ENCODE results near the gene SLC6A6.

Gene SLC6A6

DNA sequence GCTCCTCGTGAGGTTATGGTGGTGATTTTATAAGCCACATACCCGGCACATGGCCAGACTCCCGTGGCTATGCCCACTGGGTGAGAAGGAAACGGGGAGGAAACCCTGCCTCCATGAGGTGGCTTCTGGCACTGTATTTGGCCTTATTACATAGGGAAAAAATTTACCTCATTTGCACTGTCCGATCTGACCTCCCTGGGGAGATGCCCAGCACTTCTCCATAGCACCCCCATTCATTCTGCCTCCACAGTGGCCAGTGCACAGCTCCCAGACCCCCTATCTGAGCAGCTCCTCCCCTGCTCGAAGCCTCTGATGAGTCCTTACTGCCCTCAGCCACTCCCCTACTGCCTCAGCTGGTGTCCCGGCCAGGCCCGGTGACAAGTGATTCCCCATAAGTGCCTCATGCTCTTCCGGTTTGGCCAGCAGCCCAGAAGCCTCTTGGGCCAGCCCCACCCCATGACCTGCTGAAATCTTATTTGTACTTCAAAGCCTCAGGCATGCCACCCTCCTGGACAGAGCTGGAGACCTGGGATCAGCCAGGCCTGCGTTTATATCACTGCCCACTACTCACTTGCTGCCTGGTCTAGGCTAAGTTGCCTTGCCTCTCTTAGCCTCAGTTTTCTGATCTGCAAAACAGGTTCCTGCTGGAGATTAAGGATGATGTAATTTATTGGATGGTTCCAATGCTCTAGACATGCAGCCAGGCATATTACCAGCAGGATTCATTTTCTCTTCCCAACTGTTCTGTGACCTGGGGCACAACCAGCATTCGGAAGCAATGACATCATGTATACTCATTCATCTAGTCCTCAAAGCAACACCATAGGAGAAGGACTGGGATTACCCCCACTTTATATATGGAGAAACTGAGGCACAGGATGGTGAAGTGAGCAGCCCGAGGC is 30.6 kb upstream of the SLC6A6 start:
- DNase-seq (ENCODE audit: extremely low spot score, insufficient read length, low read depth) (peak; percentile 26), FAIRE-seq (peak; percentile 33)

DNA sequence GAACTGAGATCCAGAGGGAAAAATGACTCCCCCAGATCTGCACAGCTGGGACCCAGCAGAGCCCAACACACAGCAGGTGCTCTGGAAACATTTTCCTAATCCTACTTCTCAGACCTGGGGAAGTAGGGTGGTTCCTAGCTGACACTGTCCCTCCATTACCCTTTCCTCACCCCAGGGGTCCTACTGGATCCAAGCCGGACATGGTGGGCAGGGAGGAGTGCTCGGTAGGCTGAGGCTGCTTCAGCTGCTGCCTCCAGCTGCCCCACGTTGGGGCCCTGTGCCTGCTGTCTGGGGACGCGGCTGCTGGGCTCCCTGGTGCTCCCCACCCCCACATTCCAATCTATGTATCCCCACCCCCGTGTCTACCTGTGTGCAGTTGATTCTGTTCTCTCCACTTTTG is 29.8 kb upstream of the SLC6A6 start:
- DNase-seq (ENCODE audit: extremely low spot score, insufficient read length, low read depth) = no peak
- no peak for FAIRE-seq

DNA sequence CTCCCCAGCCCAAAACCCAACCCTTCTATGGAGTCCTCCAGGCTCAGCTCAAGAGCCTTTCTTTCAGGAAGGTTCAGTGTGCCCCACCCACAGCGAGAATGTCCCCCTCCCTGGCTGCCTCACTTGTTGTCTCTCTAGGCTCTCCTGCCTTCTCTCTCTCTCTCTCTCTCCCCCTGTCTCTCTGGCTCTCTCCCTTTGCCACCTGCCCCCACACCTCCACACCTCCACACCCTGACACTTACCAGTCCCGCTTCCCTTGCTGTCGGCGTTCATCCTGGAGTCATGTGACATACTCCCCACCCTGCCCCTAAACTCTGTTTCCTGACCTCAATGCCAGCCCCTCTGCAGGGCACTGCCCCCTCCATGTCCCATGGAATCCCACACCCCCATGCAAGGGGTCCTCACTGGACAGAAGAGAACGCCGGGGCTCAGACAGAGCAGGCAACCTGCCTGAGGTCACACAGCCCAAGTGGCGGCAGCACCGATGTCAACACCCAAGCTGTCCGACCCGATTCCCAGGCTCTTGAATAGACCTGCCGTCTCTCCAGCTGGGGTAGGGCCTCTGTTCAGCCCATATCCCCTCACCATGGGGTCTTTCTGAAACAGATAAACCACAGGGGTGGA is 28.5 kb upstream of the SLC6A6 start:
- FAIRE-seq = no peak
- DNase-seq (ENCODE audit: extremely low spot score, insufficient read length, low read depth) = no peak

DNA sequence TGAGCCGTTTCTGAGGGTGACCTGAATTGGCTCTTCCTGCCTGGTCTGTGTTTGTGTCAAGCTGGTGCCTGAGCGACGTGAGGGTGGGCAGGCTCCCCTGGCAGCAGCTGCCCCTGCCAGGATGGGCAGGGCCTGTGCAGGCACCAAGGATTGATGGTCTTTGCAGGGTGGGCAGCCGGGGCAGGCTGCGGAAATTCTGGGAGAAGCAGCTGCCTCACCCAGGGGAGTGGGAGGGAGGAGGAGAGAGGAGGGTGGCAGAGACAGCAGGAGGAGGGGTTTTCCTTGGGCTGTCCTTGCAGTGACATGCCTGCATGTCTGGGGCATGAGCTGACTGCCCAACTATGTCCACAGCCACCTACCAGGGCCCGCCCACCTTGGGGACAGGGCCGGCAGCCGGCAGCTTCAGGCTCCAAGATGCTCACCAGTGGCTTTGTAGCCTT is 27.9 kb upstream of the SLC6A6 start:
- no peak for FAIRE-seq

GRCh38 chr3:14375192-14375591 is 27.2 kb upstream of the SLC6A6 start:
- no peak for FAIRE-seq

More for the DNA sequence above, 27.9 kb upstream of the SLC6A6 start:
- DNase-seq (ENCODE audit: extremely low spot score, insufficient read length, low read depth) = no peak

DNA sequence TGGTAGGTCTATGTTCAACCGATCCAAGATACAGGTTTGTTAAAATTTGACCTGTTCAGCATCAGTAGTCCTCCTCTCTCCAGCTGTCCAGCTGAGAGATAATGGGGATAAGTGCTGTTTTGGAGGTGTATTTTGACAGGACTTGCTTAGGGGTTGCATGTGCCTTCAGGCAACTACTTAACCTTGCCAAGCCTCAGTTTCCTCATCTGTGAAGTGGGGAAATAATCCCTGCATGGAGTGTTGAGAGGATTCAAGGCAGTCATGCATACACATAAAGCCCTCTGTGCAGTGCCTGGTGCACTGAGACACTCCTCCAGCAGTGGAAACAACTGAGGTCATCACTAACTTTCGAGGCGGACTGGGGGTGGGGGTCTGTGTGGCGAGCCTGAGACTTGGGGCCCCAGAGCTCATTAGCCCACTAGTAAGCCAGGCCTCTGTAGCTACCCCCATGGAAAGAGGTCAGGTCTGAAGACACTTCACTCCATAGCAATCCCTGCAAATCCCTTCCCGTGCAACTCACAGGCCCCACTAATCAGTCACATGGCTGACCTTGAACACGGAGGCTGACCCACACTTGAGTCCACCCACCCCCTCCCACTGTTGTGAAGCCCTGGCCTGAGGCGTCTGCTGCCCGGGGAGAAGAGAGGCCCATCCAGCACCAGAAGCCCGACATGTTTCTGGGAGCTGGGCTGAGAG is 25.9 kb upstream of the SLC6A6 start:
- FAIRE-seq (no peak), DNase-seq (ENCODE audit: extremely low spot score, insufficient read length, low read depth) (no peak)

More at GRCh38 chr3:14375192-14375591, 27.2 kb upstream of the SLC6A6 start:
- no peak for DNase-seq (ENCODE audit: extremely low spot score, insufficient read length, low read depth)

GRCh38 chr3:14377044-14377837 is 25.2 kb upstream of the SLC6A6 start:
- no peak for FAIRE-seq
- DNase-seq (ENCODE audit: extremely low spot score, insufficient read length, low read depth) = no peak

- peak; percentile 64 for FAIRE-seq
Observed at GRCh38 chr3:14377838-14378169, 24.6 kb upstream of the SLC6A6 start.

GRCh38 chr3:14378415-14378814 is 24.0 kb upstream of the SLC6A6 start:
- no peak for DNase-seq (ENCODE audit: extremely low spot score, insufficient read length, low read depth)
- no peak for FAIRE-seq

More at GRCh38 chr3:14377838-14378169, 24.6 kb upstream of the SLC6A6 start:
- no peak for DNase-seq (ENCODE audit: extremely low spot score, insufficient read length, low read depth)

DNA sequence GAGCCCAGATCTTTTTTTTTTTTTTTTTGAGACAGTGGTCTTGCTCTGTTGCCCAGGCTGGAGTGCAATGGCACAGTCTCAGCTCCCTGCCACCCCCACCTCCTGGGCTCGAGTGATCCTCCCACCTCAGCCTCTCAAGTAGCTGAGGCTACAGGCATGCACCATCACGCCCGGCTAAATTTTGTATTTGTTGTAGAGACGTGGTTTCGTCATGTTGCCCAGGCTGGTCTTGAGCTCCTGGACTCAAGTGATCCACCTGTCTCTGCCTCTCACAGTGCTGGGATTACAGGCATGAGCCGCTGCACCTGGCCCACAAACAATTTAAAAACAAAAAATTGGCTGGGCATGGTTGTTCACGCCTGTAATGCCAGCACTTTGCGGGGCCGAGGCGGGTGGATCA is 22.6 kb upstream of the SLC6A6 start:
- no peak for DNase-seq (ENCODE audit: extremely low spot score, insufficient read length, low read depth)
- FAIRE-seq = no peak

- no peak for DNase-seq (ENCODE audit: extremely low spot score, insufficient read length, low read depth)
- no peak for FAIRE-seq
Observed at GRCh38 chr3:14386254-14386653, 16.2 kb upstream of the SLC6A6 start.

DNA sequence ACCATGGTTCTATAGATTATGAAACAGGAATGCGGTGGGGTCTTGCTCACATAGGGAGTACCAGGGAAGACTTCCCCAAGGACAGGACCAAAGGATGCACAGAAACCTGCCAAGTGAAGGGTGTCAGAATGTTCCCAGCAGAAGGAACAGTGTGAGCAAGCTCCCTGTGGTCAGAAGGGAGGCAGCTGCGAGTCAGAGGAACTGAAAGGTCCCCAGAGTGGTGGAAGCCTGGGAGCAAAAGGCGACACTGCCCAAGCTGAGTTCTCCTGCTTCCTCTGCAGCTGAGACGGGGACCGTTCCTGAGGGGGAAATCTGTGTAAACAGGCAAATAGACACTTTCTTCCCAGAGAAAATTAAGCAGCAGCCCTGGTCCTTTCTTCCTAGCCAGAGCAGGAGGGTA is 14.2 kb upstream of the SLC6A6 start:
- FAIRE-seq (no peak), DNase-seq (ENCODE audit: extremely low spot score, insufficient read length, low read depth) (no peak)

- no peak for DNase-seq (ENCODE audit: extremely low spot score, insufficient read length, low read depth)
- no peak for FAIRE-seq
Observed at GRCh38 chr3:14389166-14389606, 13.2 kb upstream of the SLC6A6 start.

- no peak for DNase-seq (ENCODE audit: extremely low spot score, insufficient read length, low read depth)
- FAIRE-seq = no peak
Observed at GRCh38 chr3:14389716-14390115, 12.7 kb upstream of the SLC6A6 start.

DNA sequence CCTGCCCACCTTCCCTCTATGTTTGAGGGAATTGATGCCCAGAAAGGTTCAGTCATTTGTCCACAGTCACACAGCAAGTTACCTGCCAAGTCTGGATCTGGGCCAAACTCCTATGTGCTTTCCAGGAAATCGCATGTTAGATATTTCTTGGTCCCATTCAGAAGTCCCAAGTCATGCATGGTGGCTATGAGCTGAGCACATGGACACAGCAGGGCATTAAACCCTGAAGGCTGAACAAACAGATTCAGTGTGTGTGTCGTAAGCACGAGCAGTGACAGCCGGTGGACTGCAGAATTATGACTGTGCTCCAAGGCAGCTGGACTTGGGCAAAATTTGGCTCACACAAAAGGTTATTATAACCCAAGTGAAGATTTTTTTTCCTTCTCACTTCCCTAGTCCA is 11.4 kb upstream of the SLC6A6 start:
- FAIRE-seq (no peak), DNase-seq (ENCODE audit: extremely low spot score, insufficient read length, low read depth) (no peak)

- DNase-seq (ENCODE audit: extremely low spot score, insufficient read length, low read depth) = no peak
- FAIRE-seq = no peak
Observed at GRCh38 chr3:14392231-14392630, 10.2 kb upstream of the SLC6A6 start.

DNA sequence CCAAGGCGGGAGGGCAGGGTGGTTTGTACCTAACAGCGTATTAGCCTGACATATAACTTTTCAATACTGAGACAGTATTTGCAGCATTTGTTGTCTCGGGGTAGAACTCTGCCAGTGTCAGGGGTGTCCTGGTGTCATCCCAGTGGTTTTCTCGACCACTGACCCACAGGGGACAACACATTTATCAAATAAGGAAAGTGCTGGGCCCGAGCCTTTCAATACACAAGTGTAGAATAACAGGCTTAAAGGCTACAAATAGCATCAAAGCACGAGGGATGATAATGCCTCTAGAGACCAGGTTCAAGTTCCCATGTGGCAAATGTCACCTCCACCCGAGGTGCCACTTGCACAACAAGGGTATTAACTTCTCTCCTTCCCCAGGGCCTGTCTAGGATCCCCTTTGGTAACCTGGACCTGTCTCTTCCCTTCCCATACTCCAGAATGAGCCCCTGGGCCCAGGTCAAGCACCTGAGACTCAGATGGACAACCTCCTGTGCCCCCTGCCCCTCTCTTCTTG is 9.5 kb upstream of the SLC6A6 start:
- no peak for DNase-seq (ENCODE audit: extremely low spot score, insufficient read length, low read depth)
- FAIRE-seq = no peak

DNA sequence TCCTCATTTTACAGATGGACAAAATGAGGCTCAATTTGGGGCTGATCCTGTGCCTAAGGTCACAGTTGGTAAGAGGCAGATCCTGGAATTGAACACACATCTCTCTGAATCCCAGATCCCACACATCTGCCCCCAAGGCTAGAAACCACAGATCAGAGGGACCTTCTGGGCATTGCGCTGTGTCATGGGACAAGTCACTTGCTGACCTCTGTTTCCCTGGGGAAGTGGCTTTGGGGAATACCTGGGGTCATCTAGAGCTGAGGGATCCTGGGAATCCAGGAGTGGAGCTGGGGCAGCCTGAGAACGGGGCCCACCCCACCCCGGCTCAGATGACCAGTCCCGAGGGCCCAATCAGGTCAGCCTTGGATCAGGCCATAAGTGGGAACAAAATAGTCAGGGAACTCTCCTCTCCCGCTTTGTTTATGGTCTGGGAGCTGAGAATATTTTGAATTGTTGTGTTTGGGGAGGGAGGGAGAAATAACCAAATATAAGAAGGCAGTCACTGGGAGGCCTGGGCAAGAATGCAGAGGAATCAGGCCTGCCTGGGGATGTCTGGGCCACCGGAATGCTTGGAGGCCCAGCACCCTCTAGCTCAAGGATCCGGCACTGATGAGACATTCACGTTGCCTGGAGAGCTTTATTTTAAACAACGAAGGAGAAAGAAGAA is 8.8 kb upstream of the SLC6A6 start:
- no peak for DNase-seq (ENCODE audit: extremely low spot score, insufficient read length, low read depth)

GRCh38 chr3:14396031-14396692 is 6.2 kb upstream of the SLC6A6 start:
- no peak for DNase-seq (ENCODE audit: extremely low spot score, insufficient read length, low read depth)
- FAIRE-seq = no peak

More for the DNA sequence above, 8.8 kb upstream of the SLC6A6 start:
- no peak for FAIRE-seq

All from GM18507 (cell line).